ENCODE data around the gene TRIM47. TPM values are rescaled to one million over a fixed set of nuclear protein-coding genes. Genes with fewer than 3 reads are reported as not detected.

The TRIM47 gene
- total RNA-seq, 1 experiment from 2014 or later = 6.9 TPM

DNA sequence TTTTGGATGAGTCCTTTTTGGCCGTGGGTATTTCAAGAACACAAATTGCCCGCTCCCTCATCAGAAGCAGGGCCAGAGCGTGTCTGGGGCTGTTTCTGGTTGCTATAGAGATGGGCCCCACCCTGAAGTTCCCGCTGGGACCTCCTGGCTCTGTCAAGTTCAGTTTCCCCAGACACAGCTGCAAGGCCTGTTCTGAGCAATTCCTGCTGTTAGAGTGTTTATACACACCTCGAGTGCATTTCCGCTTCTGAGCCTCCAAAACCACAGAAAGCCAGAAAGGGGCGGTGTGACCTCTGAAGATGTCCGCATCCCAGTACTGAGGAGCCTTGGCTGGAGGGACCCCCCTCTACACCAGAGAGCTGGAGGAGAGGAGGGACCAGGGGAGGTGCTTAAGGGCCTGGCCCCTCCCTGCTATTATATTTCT lies 13.9 kb downstream of the TRIM47 start:
- H3K9me3 Mint-ChIP-seq = no peaks in the 10 kb centered on the region
- no peak overlapping the region for H3K27ac ChIP-seq (ENCODE audit: insufficient read length, low read depth, low read length)
- H2BK15ac ChIP-seq (ENCODE audit: low read depth, low read length) = no peak overlapping the region
- H3K9ac ChIP-seq (ENCODE audit: extremely low read depth, insufficient read length, low read length) = no peak overlapping the region
- H3K9me3 ChIP-seq (ENCODE audit: control insufficient read depth, low read depth, low read length) = no peaks in the 10 kb centered on the region
- no peak overlapping the region for H3T11ph ChIP-seq (ENCODE audit: low read length)
- H2BK120ac ChIP-seq (ENCODE audit: low read depth, low read length, poor library complexity, severe bottlenecking) = no peak overlapping the region
- H3K79me1 ChIP-seq (ENCODE audit: insufficient read depth, low read depth, low read length, poor library complexity, severe bottlenecking) = no peaks in the 10 kb centered on the region
- no peak overlapping the region for H3K56ac ChIP-seq (ENCODE audit: insufficient read length, low read depth, low read length)
- H2BK12ac ChIP-seq (ENCODE audit: insufficient read length, low read depth, low read length) = no peak overlapping the region
- no peak overlapping the region for H3K4me3 Mint-ChIP-seq
- H3K4me1 ChIP-seq (ENCODE audit: insufficient read depth, low read length) = no peaks in the 10 kb centered on the region; the same call in 1 of the 2 replicates
- DNase-seq = peak; percentile 70
- no peak overlapping the region for H2AFZ ChIP-seq (ENCODE audit: low read length)
- no peak overlapping the region for H3K4me2 ChIP-seq (ENCODE audit: insufficient read depth, insufficient read length, low read length)
- no peak overlapping the region for H4K5ac ChIP-seq (ENCODE audit: insufficient read length, low read depth, low read length)
- H2BK5ac ChIP-seq (ENCODE audit: insufficient read length, low read length) = no peak overlapping the region
- no peaks in the 10 kb centered on the region for H4K20me1 ChIP-seq (ENCODE audit: control insufficient read depth, insufficient read depth, insufficient read length)
- H3K36me3 Mint-ChIP-seq (ENCODE audit: insufficient read depth in 1 of 3, low read depth in 3 of 3) = no peaks in the 10 kb centered on the region; a peak in 1 of 7 replicates
- no peak overlapping the region for H4K91ac ChIP-seq (ENCODE audit: insufficient read length, low read depth, low read length)
- no peak overlapping the region for H4K8ac ChIP-seq (replicated peaks; ENCODE audit: insufficient read length, low read depth, low read length)
- H2BK20ac ChIP-seq (ENCODE audit: low read depth, low read length, poor library complexity, severe bottlenecking) = no peak overlapping the region
- no peaks in the 10 kb centered on the region for H3K27me3 ChIP-seq (ENCODE audit: insufficient read depth, low read length)
- H3K27me3 Mint-ChIP-seq (ENCODE audit: low read depth) = no peaks in the 10 kb centered on the region; the same call in 1 of the 2 replicates
- WGBS (ENCODE audit: extremely low coverage, insufficient read length, low lambda C conversion rate) = no CpG with 5 or more reads among the region's 8 CpGs
- H3K27ac Mint-ChIP-seq = no peak overlapping the region
- no peak overlapping the region for H3K18ac ChIP-seq (ENCODE audit: insufficient read length, low read depth, low read length)
- TF ChIP-seq CTCF (conservative IDR thresholded peaks at IDR 0.05) = no peak
- H2AK5ac ChIP-seq (ENCODE audit: insufficient read length, low read length) = no peak overlapping the region
- no peak overlapping the region for H3K23ac ChIP-seq (ENCODE audit: insufficient read length, low read depth, low read length)
- H3K4ac ChIP-seq (ENCODE audit: low read depth, low read length) = no peak overlapping the region
- H3K23me2 ChIP-seq (ENCODE audit: insufficient read length, low read depth, low read length, poor library complexity, severe bottlenecking) = no peaks in the 10 kb centered on the region
- H3K4me1 Mint-ChIP-seq = peaks cover 6 to 23% of the 10 kb centered on the region in 2 experiments
- no peak overlapping the region for H3K14ac ChIP-seq (ENCODE audit: insufficient read depth, low read length)
- H3K79me2 ChIP-seq (ENCODE audit: insufficient read depth, low read length) = no peaks in the 10 kb centered on the region

Data from H9 (cell line).